Osteoblast (primary cell): ENCODE results near the gene KRTAP29-1. TPM values are rescaled to one million over a fixed set of nuclear protein-coding genes. Genes with fewer than 3 reads are reported as not detected.
"Not testable (repeated sequence)": the region's sequence is repeated elsewhere in the genome, so short reads cannot be mapped to it uniquely, and the experiment has no call there.

Experiments used
- DNase-seq: peaks from one replicate; pipeline ENCODE4 v3.0.0; 2011; ENCODE audit warnings: low spot score, mixed read lengths; ENCODE audit not compliant: insufficient read length; ENCODE audit errors: missing footprints
- H2AFZ ChIP-seq: 2 replicates; pipeline ENCODE4 v1.6.0; 2011; ENCODE audit warnings: mild to moderate bottlenecking, low read length
- H3K27ac ChIP-seq: 2 replicates; pipeline ENCODE4 v1.5.1; 2011; ENCODE audit warnings: mild to moderate bottlenecking, low read depth, low read length, moderate library complexity
- H3K27me3 ChIP-seq: 2 replicates; pipeline ENCODE4 v1.6.0; 2012; ENCODE audit warnings: mild to moderate bottlenecking, control low read depth, inconsistent platforms, low read length, moderate library complexity; ENCODE audit not compliant: insufficient read depth
- H3K36me3 ChIP-seq: 2 replicates; pipeline ENCODE4 v1.5.1; 2011; ENCODE audit warnings: mild to moderate bottlenecking, low read length, control low read depth, moderate library complexity; ENCODE audit not compliant: insufficient read depth
- H3K4me1 ChIP-seq: 2 replicates; pipeline ENCODE4 v1.5.1; 2011; ENCODE audit warnings: mild to moderate bottlenecking, low read length, control low read depth, moderate library complexity; ENCODE audit not compliant: insufficient read depth
- H3K4me2 ChIP-seq: 2 replicates; pipeline ENCODE4 v1.6.0; 2011; ENCODE audit warnings: mild to moderate bottlenecking, low read length; ENCODE audit not compliant: insufficient read depth
- H3K4me3 ChIP-seq: fragments of 200-600 bp; sonication (generic); 3 replicates; pipeline ENCODE4 v1.5.1; 2012; ENCODE audit warnings: mild to moderate bottlenecking, low read length, inconsistent platforms; ENCODE audit not compliant: insufficient read depth
- H3K79me2 ChIP-seq: 2 replicates; pipeline ENCODE4 v1.6.0; 2012; ENCODE audit warnings: mild to moderate bottlenecking, low read length, control low read depth, inconsistent platforms; ENCODE audit not compliant: insufficient read depth
- H3K9me3 ChIP-seq: 2 replicates; pipeline ENCODE4 v1.5.1; 2011; ENCODE audit warnings: low read depth, low read length, control low read depth
- H4K20me1 ChIP-seq: 2 replicates; pipeline ENCODE4 v1.6.0; 2012; ENCODE audit warnings: mild to moderate bottlenecking, low read length, control low read depth; ENCODE audit not compliant: insufficient read depth
- total RNA-seq: library from RNA; depleted of rRNA; stranded (reverse); fragments of >200 nt; gene quantifications from 2 replicates; pipeline ENCODE4 v1.2.3, GENCODE V29; 2012
- TF ChIP-seq, protein P1 (sequence below): IDR thresholded peaks from 2 replicates; pipeline ENCODE4 v1.5.1; 2011; ENCODE audit warnings: mild to moderate bottlenecking, low read depth, low read length, moderate library complexity; ENCODE audit errors: extremely low read depth

KRTAP29-1 gene
- total RNA-seq, 1 donor = not detected

DNA sequence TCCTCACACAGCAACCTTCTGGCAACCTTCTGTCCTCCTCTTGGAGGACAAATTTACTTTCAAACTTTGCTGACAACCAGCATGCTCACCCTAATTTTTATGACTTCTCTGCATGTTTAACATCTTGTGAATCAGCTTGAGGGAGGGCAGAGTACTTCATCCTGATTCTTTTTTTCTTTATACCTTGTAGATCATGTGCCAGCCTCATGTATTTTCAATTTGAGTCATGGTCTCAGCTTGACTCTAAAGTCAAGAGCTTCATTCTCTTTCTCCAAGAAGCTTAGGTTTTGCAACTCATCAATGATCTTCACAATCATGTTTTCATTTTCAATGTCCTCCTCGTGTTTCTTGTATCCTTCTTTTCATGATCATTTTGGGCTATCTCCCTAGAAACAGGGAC, 30.8 kb downstream of the KRTAP29-1 start:
- Histone ChIP-seq H2AFZ (no peak overlapping the region), H3K4me3 (no peak overlapping the region), H4K20me1 (no peaks in the 10 kb centered on the region), H3K36me3 (no peaks in the 10 kb centered on the region), H3K4me1 (no peaks in the 10 kb centered on the region), H3K79me2 (no peaks in the 10 kb centered on the region), H3K27ac (no peak overlapping the region), H3K9me3 (no peaks in the 10 kb centered on the region), H3K27me3 (no peaks in the 10 kb centered on the region), H3K4me2 (no peak overlapping the region)
- TF ChIP-seq, protein P1, sequence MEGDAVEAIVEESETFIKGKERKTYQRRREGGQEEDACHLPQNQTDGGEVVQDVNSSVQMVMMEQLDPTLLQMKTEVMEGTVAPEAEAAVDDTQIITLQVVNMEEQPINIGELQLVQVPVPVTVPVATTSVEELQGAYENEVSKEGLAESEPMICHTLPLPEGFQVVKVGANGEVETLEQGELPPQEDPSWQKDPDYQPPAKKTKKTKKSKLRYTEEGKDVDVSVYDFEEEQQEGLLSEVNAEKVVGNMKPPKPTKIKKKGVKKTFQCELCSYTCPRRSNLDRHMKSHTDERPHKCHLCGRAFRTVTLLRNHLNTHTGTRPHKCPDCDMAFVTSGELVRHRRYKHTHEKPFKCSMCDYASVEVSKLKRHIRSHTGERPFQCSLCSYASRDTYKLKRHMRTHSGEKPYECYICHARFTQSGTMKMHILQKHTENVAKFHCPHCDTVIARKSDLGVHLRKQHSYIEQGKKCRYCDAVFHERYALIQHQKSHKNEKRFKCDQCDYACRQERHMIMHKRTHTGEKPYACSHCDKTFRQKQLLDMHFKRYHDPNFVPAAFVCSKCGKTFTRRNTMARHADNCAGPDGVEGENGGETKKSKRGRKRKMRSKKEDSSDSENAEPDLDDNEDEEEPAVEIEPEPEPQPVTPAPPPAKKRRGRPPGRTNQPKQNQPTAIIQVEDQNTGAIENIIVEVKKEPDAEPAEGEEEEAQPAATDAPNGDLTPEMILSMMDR = no peak
- no peak for DNase-seq

DNA sequence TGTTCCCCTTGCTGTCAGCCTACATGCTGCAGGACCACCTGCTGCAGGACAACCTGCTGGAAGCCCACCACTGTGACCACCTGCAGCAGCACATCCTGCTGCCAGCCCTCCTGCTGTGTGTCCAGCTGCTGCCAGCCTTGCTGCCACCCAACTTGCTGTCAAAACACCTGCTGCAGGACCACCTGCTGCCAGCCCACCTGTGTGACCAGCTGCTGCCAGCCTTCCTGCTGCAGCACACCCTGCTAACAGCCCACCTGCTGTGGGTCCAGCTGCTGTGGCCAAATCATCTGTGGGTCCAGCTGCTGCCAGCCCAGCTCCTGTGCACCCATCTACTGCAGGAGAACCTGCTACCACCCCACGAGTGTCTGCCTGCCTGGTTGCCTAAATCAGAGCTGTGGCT, 31.3 kb downstream of the KRTAP29-1 start:
- H3K4me1 ChIP-seq, H3K9me3 ChIP-seq, H3K27ac ChIP-seq, H3K27me3 ChIP-seq, H3K4me3 ChIP-seq, H2AFZ ChIP-seq, H3K36me3 ChIP-seq, H3K4me2 ChIP-seq, H3K79me2 ChIP-seq, H4K20me1 ChIP-seq, DNase-seq: not testable (repeated sequence)

DNA sequence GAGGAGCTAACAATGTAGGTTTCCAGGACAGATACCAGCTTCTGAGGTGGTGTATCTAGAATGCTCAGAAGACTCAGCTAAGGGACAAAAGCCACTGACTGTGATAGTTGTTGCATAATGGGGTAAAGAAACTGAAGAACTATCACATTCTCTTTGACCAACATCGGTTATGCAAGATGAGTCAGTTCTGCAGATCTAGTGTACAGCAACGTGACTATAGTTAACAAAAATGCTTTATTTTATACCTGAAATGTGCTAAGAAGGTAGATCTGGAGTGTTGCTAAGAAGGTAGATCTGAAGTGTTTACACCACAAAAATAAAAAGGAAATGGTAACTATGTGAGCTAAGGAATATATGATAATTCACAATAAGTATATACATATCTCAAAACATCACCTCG, 34.9 kb downstream of the KRTAP29-1 start:
- no peak for DNase-seq
- Histone ChIP-seq H3K36me3 (no peaks in the 10 kb centered on the region), H4K20me1 (no peaks in the 10 kb centered on the region), H3K27ac (no peak overlapping the region), H3K4me2 (no peak overlapping the region), H3K79me2 (no peaks in the 10 kb centered on the region), H2AFZ (no peak overlapping the region), H3K9me3 (no peaks in the 10 kb centered on the region), H3K4me1 (no peaks in the 10 kb centered on the region), H3K27me3 (no peaks in the 10 kb centered on the region), H3K4me3 (no peak overlapping the region)
- TF ChIP-seq, protein P1 = no peak

DNA sequence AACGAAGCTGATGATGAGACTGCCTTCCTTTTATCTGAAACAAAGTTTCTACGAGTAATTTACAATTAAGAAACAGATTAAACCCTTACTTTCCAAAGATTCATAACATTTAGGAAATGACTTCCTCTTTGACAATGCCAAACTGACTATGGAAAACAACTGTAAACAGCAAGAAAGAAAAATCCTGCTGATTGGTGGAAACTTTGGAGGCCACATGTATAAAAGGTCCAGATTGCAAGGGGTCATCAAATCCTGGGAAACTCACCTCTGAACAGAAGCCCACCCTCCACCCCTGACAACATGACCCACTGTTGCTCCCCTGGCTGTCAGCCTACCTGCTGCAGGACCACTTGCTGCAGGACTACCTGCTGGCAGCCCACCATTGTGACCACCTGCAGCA, 37.6 kb downstream of the KRTAP29-1 start, which contains the start of gene KRTAP9-6:
TSS of gene KRTAP9-6 (plus strand) at position 301 of the 400 bp plus-strand sequence. CDS start at position 301, 0 bp downstream.
- Histone ChIP-seq H3K27ac (no peak within 1 kb of the TSS), H3K9me3 (no peaks in the 10 kb centered on the region), H3K27me3 (no peaks in the 10 kb centered on the region), H3K4me3 (no peak within 1 kb of the TSS), H3K79me2 (no peaks in the 10 kb centered on the region), H3K4me2 (no peak within 1 kb of the TSS), H2AFZ (peak within 1 kb of the TSS; percentile 5), H4K20me1 (no peaks in the 10 kb centered on the region), H3K36me3 (no peaks in the 10 kb centered on the region), H3K4me1 (no peaks in the 10 kb centered on the region)
- TF ChIP-seq, protein P1 = no peak
- DNase-seq = no peak

DNA sequence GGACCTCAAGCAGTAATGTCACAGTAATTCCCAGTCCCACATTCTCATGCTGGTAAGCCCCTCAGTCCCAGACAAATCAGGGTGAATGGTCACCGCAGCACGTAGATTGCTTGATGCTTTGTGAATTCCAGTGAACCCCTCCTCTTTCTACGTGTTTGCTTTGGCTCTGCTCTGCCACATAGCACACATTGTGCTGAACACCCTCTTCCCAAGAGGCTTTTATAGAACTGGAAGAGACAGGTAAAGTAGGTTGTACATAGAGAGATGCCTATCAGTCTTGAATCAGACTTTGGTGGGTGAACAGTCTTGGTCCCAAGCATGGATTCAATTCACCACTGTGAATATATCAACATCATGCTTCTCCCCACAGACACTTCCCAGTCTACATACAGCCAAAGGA, 38.1 kb downstream of the KRTAP29-1 start:
- Histone ChIP-seq H3K4me3 (no peak overlapping the region), H3K27ac (no peak overlapping the region), H3K27me3 (no peaks in the 10 kb centered on the region), H3K4me2 (no peak overlapping the region), H2AFZ (peak overlapping the region; percentile 5), H3K9me3 (no peaks in the 10 kb centered on the region), H3K79me2 (no peaks in the 10 kb centered on the region), H4K20me1 (no peaks in the 10 kb centered on the region), H3K36me3 (no peaks in the 10 kb centered on the region), H3K4me1 (no peaks in the 10 kb centered on the region)
- no peak for DNase-seq
- TF ChIP-seq, protein P1 = no peak
